WI38 (cell line): ENCODE measurements around the gene MAP4.

Experiments used
- H3K4me3 ChIP-seq: 2 replicates; pipeline ENCODE4 v1.5.1; 2011; ENCODE audit warnings: low read depth, mild to moderate bottlenecking, control low read depth, low read length
- TF ChIP-seq, protein P1 (sequence below): IDR thresholded peaks from 2 replicates; pipeline ENCODE4 v1.5.1; 2012; ENCODE audit warnings: low read depth, mild to moderate bottlenecking, control low read depth, low read length

The MAP4 gene

DNA sequence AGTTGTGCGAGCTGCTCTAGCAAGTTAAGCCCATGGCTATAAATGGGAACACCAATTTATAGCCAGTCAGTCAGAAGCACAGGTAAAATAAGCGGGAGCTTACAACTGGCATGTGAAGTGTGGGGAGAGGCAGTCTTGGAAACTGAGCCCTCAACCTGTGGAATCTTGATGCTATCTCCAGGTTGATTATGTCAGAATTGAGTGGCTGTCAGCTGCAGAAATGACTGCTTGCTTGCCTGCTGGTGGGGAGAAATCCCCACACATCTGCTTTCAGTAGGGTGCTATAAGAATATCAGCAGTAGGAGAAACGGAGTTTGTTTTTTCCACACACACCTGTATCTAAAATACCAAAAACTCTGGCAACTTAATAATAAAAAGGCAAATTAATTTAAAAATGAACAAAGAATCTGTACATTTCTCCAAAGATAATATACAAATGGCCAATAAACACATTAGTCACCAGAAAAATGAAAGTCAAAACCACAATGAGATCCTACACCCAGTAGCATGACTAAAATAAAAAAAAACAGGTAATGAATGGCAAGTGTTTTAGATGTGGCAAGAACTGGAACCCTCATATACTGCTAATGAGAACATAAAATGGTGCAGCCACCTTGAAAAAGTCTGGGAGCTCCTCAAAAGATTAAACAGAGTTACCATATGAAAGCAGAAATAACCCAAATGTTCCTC lies 26.0 kb upstream of the MAP4 start:
- TF ChIP-seq, protein P1, sequence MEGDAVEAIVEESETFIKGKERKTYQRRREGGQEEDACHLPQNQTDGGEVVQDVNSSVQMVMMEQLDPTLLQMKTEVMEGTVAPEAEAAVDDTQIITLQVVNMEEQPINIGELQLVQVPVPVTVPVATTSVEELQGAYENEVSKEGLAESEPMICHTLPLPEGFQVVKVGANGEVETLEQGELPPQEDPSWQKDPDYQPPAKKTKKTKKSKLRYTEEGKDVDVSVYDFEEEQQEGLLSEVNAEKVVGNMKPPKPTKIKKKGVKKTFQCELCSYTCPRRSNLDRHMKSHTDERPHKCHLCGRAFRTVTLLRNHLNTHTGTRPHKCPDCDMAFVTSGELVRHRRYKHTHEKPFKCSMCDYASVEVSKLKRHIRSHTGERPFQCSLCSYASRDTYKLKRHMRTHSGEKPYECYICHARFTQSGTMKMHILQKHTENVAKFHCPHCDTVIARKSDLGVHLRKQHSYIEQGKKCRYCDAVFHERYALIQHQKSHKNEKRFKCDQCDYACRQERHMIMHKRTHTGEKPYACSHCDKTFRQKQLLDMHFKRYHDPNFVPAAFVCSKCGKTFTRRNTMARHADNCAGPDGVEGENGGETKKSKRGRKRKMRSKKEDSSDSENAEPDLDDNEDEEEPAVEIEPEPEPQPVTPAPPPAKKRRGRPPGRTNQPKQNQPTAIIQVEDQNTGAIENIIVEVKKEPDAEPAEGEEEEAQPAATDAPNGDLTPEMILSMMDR: no peak
- no peak overlapping the region for H3K4me3 ChIP-seq

DNA sequence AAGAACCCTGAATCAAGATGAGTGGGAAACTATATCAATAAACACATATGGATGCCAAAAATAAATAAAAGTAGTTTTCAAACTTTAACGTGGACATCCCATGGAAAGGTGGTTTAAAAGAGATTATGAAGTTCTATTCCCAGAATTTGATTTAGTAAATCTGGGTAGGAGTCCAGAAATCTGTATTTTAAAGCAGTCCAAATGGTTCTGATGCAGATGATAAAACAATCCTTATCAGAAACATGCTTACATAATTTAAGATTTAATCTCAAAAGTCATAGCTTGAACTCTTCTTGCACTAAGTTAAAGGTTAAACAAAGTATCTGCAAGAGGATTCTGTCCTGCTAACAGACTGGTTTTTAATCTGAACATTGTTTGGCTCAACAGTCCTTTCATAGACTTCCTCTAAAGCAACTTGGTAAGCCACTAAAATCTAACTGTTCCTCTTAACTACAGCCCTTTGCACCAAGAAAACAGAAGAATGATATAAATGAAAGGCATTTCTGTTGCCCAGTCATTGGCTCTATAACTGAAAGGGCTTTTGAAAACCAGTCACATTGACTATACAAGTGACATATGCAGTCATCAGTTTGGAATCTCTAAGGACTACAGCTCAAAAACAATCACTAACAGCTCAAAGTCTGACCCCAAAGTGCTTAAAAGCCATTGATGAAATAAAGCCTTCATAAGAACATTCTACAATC lies 23.4 kb upstream of the MAP4 start:
- TF ChIP-seq, protein P1: no peak
- no peak overlapping the region for H3K4me3 ChIP-seq

DNA sequence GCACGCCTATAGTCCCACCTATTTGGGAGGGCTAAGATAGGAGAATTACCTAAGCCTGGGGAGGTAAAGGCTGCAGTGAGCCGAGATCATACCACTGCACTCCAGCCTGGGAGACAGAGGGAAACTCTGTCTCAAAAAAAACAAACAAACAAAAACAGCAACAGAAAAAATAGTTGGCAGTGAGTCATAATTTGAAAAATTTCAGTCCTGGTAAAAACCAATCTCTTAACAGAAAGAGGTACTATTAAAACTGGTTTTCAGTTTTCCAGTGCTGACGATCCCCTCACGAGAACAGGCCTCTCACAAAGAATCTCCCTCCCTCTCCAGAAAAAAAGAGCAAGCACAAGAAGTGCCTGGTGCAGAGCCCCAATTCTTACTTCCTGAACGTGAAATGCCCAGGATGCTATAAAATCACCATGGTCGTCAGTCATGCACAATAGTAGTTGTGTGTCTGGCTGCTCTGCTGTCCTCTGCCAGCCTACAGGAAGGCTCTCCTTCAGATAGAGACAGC lies 22.8 kb upstream of the MAP4 start:
- TF ChIP-seq, protein P1: no peak
- H3K4me3 ChIP-seq: no peak overlapping the region

DNA sequence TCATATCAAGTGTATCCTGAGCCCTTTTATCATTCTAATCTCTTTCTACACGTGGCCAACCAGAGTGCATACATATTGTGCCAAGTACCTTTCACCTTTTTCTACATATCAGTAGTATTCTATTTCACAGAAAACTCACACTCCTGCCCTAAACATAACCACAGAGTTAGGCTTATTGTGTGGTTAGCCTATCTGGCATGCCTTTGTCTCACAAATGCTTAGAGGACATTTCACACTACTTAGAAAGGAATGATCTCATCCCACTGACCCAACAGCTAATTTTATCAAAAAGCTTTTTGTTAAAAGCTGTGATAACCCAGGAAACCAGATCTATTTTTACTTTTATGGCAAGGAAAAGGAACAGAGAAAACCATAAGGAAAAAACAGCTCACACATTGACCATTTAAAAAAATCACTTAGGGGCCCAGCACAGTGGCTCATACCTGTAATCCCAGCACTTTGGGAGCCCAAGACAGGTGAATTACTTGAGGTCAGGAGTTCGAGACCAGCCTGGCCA lies 17.8 kb upstream of the MAP4 start:
- TF ChIP-seq, protein P1: no peak
- H3K4me3 ChIP-seq: no peak overlapping the region

DNA sequence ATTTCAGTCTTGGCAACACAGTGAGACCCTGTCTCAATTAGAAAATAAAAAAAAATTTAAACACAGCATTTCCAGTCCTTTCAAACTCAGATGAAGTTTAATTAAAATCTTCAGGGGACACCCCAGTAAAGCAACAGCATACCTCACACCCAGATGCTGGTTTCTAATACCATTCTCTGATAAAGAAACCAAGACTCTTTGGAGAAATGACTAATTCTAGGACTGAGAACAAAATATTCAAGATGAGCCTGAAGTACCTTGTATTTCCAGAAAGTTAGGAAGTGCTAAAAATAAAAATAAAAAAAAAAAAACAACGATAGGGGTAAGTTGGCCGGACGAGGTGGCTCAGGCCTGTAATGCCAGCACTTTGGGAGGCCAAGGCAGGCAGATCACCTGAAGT lies 14.0 kb upstream of the MAP4 start:
- TF ChIP-seq, protein P1: no peak

DNA sequence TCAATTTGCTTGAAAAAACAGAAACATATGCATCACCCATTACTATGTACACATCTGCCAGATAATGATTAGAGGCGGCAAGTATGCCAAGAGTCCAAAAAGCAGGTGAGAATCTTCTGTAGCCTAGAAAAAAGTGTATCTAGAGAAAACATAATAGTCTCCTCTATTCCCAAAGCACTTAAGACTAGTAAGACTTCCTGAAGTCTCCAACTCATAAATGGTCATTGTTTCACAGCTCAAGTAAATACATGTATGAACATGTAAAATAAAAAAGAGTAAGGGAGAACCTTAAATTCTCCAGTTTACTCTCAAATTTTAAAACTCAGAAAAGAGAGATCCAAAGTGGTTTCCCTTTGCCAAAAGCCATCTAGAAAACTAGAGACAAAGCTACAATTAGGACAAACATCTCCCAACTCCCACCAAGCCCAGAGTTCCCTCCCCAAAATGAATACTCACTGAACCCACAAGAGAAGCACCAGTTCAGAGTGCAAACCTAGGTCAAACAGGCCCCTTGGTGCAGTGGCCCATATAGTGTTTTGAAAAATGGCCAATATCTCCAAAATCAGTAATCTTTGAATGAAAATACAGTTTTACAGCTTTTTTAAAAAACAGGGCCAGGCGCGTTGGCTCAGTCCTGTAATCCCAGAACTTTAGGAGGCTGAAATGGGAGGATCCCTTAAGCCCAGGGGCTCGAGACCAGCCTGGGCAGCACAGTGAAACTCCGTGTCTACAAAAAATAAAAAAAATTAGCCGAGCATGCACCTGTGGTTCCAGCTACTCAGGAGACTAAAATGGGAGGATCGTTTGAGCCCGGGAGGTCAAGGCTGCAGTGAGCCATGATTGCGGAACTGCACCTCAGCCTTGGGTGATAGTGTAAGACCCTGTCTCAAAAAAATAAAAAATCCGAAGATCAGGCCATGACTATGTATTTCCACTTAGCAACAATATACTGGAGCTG lies 11.0 kb upstream of the MAP4 start:
- TF ChIP-seq, protein P1: no peak
- no peak overlapping the region for H3K4me3 ChIP-seq

More for the DNA sequence above, 14.0 kb upstream of the MAP4 start:
- H3K4me3 ChIP-seq: no peak overlapping the region
